Measurements from ENCODE around the gene DAPK2.
"Not testable (repeated sequence)": the region's sequence is repeated elsewhere in the genome, so short reads cannot be mapped to it uniquely, and the experiment has no call there.

DAPK2 gene

DNA sequence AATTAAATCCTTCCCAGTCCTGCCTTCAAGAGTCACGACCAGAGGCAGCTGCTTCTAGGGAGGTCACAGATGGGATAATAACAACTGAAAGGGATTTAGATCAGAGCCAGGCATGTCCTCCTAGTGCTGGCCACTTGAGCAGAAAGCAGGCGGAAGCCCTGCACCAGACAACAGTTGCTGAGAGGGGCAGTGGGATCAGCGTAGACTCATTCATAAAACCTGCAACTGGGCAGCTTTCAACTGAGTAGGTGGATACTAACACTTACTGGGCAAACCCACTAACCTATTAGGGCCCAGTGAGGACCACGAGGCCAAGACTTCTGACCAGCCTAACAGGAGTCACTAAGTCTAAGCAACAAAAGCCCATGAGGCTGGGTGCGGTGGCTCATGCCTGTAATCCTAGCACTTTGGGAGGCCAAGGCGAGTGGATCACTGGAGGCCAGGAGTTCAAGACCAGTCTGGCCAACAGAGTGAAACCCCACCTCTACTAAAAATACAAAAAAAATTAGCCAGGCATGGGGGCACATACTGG is 67.0 kb downstream of the DAPK2 start:
- in situ Hi-C loops (cut with MboI; ENCODE audit: low sequenced_read_pairs) = no loop called here

DNA sequence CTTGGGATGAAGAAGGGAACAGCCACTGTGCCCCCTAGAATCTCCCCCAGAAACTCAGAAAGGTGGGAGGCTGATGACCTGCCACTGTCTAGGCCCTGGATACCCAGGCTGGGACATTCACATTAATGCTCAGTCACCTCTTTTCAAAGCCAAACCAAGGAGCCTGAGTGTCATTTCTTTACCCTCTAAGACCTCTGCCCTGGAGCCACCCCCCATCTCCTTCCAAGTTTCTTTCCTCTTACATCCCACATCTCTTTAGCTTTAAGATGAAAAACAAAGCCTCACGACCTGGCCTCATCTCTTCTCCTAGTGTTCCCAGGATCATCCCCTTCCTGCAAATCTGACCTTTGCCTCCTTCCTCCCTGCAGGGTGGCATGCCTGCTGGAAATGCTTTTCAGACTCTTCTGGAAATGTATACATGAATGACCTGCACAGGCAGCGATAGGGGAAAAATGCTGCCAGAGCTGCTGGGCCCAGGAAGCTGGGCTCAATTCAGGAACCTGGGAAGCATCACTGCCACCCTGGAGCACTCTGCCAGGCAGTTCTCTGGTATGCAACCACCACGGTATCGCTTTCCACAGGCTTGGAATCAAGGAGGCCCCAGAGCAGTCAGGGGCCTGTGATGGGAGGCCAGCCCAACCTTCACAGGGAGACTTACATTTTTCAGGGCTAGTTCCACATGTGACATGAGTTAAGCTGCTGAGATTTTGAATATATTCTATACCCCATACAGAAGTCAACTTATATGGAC is 67.6 kb downstream of the DAPK2 start:
- in situ Hi-C loops (cut with MboI; ENCODE audit: low sequenced_read_pairs) = no loop called here

DNA sequence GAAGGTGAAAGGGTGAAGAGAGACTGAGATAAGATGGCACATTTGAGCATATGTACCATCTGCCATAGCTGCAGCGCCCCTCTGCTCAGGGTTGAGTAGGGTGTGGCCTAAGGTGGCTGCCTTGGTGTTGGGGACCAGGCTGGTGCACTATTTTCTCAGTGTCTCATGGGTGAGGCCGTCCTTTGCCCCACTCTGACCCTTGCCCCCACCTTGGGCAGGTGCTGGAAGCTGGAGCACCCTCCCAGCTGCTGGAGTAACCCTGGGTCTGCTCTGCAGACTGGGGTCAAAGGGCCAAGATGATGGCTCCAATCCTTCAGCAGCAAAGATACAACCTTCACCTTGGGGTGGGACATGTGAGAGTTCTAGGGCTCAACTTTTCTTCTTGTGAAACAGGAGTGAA is 69.2 kb downstream of the DAPK2 start:
- in situ Hi-C loops (cut with MboI; ENCODE audit: low sequenced_read_pairs) = no loop called here

DNA sequence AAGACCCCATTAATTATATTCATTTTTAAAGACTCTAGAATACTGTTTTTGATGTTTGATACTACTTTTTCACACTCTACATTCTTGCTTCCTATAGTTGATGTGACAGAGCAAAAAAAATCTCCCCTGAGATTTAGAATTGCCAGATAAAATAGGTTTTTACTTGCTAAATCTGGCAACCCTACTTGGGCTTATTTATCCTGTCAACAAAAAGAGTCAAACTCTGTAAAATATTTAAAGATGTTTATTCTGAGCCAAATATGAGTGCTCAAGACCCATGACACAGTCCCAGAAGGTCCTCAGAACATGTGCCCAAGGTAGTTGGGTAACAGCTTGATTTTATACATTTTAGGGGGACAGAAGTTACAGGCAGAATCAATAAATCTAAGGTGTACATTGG is 72.3 kb downstream of the DAPK2 start:
- in situ Hi-C loops (cut with MboI; ENCODE audit: low sequenced_read_pairs) = no loop called here

DNA sequence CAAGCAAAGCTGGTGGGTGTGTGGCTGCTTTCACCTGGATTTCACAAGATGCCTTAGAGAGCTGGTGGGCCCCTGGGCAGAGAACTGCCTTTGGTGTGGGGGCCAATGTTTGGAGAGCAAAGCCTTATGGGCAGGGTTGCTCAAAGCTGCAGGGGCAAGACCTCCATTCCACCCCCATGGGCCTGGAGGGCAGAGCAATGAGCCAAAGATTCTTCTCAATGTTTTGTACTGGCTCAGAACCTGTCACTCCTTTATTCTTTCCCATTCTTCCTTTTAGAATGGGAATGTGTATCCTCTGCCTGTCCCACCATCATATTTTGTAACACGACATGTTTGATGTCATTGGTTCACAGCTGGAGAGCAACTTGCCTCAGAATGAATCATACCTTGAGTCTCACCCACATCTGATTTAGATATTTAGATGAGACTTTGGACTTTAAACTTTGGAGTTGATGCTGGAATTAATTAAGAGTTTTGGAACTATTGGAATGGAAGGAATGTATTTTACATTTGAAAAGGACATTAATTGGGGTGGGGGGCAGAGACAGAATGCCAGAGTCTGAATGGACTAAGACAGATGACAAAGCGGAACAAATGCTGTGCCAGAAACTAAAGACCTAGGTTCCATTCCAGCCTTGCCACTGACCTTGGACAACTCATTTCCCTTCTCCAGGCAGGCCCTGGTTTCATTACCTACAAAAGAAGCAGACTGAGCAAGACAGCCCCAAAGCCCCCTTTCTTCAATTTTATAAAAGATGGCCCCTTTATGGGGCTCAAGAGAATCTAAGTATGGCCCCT is 72.9 kb downstream of the DAPK2 start:
- in situ Hi-C loops (cut with MboI; ENCODE audit: low sequenced_read_pairs) = no loop called here

DNA sequence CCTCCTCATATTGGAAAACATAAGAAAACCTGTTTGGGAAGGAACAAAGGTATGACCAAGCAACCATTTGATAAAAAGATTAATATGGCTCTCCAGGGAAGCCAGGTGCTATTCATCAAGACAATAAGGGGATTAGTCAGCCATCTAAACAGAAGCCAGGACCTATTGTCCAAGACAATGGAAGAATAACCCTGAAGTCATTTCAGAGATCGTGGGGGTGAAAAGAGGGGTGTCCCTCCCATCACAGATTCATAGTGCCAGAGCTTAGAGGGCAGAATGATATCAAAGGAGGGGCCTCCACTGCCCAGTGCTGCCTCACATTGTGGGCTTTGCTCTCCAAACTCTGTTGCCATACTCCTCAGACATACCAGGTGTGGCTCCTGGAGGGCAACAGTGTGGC is 73.5 kb downstream of the DAPK2 start:
- in situ Hi-C loops (cut with MboI; ENCODE audit: low sequenced_read_pairs) = no loop called here

DNA sequence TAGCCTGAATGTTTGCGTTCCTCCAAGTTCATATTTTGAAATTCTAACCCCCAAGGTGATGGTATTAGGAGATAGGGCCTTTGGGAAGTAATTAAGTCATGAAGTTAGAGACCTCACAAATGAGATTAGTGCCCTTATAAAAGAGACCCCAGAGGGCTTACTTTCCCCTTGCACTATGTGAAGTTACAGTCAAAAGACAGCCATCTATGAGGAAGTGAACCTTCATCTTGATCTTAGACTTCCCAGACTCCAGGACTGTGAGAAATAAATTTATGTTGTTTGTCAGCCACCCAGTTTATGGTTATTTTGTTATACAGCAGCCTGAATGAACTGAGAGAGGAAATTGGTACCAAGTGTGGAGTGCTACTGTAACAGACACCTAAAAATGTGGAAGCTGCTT is 74.4 kb downstream of the DAPK2 start:
- in situ Hi-C loops (cut with MboI; ENCODE audit: low sequenced_read_pairs) = no loop called here

DNA sequence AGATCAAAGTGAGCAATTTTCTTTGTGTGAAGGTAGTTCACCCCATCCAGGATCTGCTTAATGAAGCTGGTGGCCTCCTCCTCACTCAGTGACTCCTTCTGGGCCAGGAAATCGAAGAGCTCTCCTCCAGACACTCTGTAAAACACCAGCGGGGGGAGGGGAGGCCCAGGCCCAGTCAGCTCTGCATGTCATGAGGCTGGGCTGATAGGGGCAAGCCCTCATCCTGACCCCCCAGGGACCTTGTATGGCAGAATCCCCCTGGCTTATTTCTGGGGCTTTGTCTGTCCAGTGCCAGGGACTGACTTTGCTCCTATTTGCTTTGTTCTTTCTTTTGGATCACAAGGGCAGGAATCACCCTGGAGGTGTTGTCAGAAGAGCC is 74.9 kb downstream of the DAPK2 start:
- in situ Hi-C loops (cut with MboI; ENCODE audit: low sequenced_read_pairs) = no loop called here

DNA sequence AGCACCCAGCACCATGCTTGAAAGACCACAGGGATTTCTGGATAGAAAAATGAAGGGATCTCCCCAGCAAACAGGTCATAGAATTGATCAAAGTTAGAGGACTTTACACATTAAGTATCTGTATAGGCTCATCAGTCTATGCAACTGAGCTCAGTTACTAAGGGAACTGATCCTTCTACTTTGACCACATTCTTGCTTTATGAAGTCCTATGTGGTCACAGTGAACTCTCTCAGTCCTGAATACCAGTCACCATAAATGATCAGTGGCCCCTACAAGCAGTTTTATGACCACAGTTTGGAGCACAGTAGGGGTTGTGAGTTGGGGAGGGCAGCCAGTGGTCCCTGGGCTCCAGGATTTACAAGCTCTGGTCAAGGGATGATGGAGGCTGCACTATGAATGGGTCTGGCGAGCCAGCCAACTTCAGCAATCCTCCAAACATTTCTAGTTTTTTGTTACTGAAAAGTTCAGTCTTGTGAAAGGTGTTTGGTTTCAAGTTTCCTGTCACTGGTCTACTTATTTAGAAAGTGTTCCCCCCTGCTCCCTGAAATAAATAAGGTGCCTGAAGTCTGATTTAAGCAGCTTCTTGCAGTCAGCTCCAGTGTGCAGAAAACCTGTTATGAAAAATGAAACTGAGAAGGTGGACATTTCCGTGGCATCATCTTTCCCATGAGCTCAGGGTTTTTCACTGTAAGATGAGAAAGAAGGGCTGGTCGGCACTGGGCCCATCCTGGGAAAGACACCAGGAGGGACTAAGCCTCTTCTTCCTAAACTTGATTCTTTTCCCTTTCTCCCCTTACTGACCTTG is 75.5 kb downstream of the DAPK2 start:
- in situ Hi-C loops (cut with MboI; ENCODE audit: low sequenced_read_pairs) = no loop called here

DNA sequence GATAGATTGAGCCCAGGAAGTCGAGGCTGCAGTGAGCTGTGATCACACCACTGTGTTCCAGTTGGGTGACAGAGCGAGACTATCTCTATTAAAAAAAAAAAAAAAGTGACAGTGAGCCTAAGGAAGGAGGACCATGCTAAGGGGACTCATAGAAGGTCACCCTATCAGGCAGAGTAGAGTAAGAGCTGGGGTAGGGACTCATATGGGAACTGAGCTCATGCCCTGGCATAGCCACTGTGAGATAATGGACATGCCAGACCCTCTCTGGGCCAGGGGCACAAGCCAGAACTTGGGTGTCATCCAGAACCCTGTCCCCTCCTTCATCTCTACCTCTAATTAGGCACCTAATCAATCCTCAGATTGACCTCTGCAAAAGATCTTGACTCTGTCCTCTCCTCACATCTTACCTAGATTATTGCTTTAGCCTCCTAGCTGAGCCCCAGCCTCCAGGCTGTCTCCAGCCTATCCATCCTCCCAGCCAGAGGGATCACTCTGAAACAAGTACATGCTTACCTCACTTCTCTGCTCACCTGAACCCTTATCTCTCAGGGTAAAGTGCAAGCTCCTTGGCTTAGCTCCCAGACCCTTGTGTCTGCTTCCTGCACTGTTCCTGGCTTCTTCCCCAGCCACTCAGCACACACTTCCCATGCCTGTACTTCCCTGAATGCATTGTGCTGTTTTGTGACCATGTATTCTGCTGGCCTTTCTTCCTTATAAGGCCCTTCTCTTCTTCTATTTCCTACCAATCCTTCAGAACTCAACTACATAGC is 76.4 kb downstream of the DAPK2 start:
- in situ Hi-C loops (cut with MboI; ENCODE audit: low sequenced_read_pairs) = no loop called here

DNA sequence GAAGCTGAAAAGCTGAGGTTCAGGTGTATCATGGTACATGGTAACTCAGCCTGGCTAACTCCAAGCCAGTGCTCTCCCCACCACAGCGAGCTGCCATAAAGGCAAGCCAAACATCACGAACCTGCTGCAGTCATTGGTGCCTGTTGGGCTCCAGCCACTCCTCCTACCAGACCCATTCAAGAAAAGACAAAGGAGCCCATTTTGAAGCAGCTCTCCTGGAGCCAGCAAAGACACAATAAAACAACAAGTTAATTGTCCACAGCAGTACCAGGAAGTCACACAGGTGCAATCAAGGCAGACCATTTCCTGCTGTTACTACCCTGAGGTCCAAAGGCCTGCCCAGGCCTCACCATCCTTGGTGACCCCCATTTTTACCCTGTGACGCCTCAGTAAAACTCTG is 77.6 kb downstream of the DAPK2 start:
- in situ Hi-C loops (cut with MboI; ENCODE audit: low sequenced_read_pairs) = no loop called here

DNA sequence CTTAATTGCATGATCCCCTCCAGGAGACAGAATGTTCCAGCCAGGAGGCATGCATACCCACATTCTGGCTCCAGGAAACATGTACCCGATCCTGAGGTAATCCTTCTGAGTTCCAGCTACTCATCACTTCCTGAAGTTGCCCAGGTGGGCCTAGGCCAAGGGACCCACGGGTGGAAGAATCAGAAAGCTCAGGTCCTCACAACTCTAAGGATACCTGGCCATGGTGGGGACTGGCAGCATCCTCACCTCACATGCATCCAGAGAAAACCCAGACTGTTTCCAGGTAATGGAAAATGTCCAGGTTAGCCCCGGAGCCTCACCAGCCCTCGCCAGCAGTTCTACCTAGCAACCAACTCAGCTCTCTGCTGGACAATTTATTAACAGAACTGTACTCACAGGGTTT is 78.2 kb downstream of the DAPK2 start:
- in situ Hi-C loops (cut with MboI; ENCODE audit: low sequenced_read_pairs) = no loop called here

DNA sequence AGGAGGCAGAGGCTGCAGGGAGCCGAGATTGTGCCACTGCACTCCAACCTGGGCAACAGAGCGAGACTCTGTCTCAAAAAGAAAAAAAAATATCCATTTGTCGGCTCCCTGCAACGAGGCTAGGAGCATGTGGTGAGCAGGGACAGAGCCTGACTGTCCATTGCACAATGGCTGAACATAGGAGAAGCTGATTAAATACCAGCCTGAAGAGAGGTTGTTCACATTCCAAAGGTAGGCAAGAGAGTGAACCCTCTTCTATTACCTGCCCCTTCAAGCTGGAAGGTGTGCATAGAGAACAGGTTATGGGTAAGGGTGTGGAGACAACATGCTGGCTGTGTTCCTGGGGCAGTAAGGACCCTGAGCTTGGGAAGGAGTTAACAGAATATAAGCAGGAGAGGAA is 78.7 kb downstream of the DAPK2 start:
- in situ Hi-C loops (cut with MboI; ENCODE audit: low sequenced_read_pairs) = no loop called here

DNA sequence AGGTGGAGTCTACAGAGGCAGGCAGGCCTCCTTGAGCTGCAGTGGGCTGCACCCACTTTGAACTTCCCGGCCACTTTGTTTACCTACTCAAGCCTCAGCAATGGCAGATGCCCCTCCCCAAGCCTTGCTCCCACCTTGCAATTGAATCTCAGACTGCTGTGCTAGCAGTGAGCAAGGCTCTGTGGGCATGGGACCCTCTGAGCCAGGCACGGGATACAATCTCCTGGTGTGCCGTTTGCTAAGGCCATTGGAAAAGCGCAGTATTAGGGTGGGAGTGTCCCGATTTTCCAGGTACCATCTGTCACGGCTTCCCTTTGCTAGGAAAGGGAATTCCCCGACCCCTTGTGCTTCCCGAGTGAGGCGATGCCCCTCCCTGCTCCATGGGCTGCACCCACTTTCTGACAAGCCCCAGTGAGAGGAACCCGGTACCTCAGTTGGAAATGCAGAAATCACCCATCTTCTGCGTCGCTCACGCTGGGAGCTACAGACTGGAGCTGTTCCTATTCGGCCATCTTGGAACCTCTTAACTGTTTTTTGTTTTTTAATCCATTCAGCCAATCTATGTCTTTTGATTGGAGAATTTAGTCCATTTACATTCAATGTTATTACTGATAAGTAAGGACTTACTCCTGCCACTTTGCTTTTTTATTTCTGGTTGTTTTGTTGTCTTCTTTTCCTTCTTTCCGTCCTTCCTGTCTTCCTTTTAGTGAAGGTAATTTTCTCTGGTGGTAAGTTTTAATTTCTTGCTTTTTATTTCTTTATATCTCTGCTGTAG is 83.2 kb downstream of the DAPK2 start:
- in situ Hi-C loops (cut with MboI; ENCODE audit: low sequenced_read_pairs) = not testable (repeated sequence)

DNA sequence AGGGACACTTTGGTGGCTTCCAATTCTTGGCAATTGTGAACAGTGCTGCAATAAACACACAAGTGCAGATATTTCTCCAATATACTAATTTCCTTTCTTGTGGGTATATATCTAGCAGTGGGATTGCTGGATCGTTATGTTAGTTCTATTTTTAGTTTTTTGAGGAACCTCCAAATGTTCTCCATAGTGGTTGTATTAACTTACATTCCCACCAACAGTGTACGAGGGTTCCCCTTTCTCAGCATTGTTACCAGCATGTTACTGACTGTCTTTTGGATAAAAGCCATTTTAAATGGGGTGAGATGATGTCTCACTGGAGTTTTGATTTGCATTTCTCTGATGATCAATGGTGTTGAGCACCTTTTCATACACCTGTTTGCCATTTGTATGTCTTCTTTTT is 92.8 kb downstream of the DAPK2 start:
- in situ Hi-C loops (cut with MboI; ENCODE audit: low sequenced_read_pairs) = no loop called here

DNA sequence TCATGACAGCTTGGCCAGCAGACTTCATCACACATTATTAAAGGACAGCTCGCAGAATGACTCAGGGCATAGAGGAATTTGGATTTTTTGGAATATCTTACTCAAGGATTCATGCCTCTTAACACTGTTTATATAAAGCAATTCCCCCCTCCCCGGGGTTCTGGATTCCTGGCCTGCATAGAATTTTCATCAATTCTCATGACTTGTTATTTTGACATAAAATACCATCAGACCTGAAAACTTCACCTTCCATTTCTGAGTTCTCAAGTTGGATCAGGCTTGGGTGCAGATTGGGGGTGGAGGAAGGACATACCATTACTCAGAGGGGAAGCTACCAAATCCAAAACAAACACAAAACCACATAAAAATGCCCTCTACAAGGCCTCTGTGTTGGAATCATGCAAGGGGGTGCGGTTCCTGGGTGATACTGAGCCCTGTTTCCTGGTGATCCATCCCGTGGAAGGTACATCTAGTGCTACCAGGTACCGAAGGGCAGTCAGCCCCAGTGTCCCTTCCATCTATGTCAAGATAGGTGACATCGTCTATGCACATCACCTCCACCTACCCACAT is 95.3 kb downstream of the DAPK2 start:
- in situ Hi-C loops (cut with MboI; ENCODE audit: low sequenced_read_pairs) = no loop called here

DNA sequence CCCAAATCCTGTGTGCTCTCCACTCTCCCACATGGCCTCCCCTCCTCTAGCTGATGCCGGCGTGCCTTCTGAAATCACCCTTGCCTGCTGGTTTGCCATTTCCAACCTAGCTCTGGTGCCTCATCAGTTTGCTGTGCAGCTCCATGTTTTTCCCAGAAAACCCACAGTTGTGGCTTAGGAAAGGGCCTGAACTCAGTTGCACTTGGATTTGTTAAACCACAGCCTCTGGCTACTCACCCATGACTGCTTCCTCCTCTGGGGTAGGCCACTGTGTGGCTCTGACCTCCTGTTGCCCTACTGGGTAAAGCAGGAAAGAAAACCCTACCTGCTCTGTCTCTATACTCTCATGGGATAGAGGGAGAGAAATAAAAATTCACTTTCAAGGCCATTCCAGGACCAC is 97.3 kb downstream of the DAPK2 start:
- in situ Hi-C loops (cut with MboI; ENCODE audit: low sequenced_read_pairs) = no loop called here

DNA sequence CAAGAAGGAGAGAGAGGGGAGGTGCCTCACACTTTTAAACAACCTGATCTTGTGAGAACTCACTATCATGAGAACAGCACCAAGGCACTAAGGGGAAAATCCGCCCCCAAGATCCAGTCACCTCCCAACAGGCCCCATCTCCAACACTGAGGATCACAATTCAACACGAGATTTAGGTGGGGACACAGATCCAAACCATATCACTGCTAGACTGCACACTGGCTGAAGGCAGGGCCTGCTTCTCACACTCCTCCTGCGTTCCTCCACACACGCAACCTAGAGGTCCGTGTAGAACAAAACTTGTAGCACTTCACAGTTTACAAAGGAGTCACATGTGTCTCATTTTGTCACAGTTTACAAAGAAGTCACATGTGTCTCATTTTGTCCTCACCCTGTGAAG is 97.8 kb downstream of the DAPK2 start:
- in situ Hi-C loops (cut with MboI; ENCODE audit: low sequenced_read_pairs) = no loop called here

DNA sequence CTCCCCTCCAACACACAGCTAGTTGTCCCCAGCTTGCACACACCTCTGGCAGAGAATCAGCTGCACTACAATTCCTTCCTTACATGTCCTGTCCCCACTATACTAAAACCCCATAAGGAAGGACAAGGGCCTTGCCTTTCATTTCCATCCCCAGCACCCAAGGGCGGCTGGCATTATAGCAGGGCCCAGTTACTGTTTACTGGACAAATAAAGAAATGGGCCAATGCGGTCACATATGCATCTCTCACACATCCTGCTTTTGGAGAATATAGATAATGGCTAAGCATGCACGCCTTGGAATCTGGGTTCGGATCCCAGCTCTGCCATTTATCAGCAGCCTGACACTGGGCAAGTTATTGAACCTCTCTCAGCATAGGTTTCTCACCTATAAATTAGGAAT is 99.1 kb downstream of the DAPK2 start:
- in situ Hi-C loops (cut with MboI; ENCODE audit: low sequenced_read_pairs) = no loop called here
